Coronary artery (tissue), 2 donors: ENCODE results near the gene TAOK1.

ENCODE experiments used
- DNase-seq: peaks from one replicate; pipeline ENCODE4 v3.0.0-alpha.2; 2017; ENCODE audit warnings: low spot score
- H3K27ac ChIP-seq, 2 donors: fragments of 200-600 bp; sonication (generic); one replicate each; pipeline ENCODE4 v1.5.1; 2016 to 2019
- H3K4me3 ChIP-seq: fragments of 200-600 bp; sonication (generic); 2 replicates; pipeline ENCODE4 v1.5.1; 2016; ENCODE audit warnings: mild to moderate bottlenecking, moderate library complexity
- TF ChIP-seq, protein P1 (sequence below): fragments of 200-600 bp; sonication (generic); IDR thresholded peaks from one replicate; pipeline ENCODE4 v1.5.1; 2019; ENCODE audit warnings: antibody characterized with exemption

The TAOK1 gene

DNA sequence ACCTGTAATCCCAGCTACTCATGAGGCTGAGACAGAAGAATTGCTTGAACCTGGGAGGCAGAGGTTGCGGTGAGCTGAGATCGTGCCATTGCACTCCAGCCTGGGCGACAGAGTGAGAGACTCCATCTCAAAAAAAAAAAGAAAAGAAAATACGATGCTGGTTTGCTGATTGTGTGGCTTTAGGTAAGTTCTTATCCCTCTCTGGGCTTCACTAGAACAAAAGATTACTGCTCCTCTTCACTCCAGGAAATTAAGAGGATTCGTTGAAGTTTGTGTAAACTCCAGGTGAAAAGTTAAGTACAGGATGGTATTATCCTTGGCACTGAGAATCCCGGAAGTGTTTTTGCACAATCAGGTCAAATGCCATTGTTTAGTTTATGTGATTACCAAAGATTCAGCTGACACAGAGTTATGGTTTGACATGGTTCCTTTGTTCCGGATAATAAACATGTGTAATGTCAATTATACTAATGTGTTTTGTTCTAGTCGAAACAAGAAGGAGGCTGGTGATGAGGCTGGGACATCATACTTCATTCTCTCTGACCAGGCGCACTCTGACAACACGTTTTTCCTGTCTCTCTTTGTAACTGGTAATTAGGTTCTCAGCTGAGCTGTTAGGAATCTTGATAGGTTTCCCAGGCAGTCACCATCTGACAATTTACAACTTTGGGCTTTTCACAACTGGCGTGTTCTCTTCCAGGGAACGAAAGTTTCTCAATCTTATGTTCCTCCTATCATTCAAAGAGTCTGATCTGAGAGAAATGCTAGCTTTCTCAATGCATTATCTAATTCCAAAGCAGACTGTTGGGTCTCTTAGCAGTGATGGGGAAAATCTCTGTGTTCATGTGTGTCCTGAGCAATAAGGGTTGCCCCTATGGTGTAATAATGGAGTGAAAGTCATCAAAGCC is 10.8 kb upstream of the TAOK1 start:
- no peak overlapping the region for H3K27ac ChIP-seq
- no peak for DNase-seq
- TF ChIP-seq, protein P1, sequence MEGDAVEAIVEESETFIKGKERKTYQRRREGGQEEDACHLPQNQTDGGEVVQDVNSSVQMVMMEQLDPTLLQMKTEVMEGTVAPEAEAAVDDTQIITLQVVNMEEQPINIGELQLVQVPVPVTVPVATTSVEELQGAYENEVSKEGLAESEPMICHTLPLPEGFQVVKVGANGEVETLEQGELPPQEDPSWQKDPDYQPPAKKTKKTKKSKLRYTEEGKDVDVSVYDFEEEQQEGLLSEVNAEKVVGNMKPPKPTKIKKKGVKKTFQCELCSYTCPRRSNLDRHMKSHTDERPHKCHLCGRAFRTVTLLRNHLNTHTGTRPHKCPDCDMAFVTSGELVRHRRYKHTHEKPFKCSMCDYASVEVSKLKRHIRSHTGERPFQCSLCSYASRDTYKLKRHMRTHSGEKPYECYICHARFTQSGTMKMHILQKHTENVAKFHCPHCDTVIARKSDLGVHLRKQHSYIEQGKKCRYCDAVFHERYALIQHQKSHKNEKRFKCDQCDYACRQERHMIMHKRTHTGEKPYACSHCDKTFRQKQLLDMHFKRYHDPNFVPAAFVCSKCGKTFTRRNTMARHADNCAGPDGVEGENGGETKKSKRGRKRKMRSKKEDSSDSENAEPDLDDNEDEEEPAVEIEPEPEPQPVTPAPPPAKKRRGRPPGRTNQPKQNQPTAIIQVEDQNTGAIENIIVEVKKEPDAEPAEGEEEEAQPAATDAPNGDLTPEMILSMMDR = no peak
- H3K4me3 ChIP-seq = no peak overlapping the region

DNA sequence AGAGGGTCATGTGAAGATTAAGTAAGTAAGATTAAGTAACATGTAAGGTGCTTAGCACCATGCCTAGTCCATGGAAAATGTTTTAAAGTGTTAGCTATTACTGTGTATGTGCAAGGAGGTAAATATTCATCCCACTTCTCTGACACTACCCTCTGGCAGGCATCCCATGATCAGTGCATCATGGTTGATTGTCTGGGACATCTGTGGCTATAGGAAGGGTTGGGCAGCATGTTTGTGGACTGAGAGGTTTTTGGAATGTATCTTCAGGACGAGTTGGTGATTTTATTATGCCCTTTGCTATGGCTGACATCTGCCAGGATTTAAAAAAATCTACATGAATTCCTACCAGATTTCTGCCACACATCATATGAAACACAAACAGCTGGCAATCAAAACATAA is 6.5 kb upstream of the TAOK1 start:
- H3K4me3 ChIP-seq = no peak overlapping the region
- DNase-seq = no peak
- no peak overlapping the region for H3K27ac ChIP-seq
- TF ChIP-seq, protein P1 = no peak

- TF ChIP-seq, protein P1 = no peak
- DNase-seq = no peak
- no peak overlapping the region for H3K4me3 ChIP-seq
- no peak overlapping the region for H3K27ac ChIP-seq
These were observed 5.3 kb upstream of the TAOK1 start for GRCh38 chr17:29384901-29385300.

- TF ChIP-seq, protein P1 = no peak
- Histone ChIP-seq H3K4me3 (no peak overlapping the region), H3K27ac (no peak overlapping the region)
- no peak for DNase-seq
These were observed 3.4 kb upstream of the TAOK1 start for GRCh38 chr17:29386760-29387159.

GRCh38 chr17:29388937-29389336 is 1.2 kb upstream of the TAOK1 start:
- no peak for DNase-seq
- Histone ChIP-seq H3K4me3 (no peak overlapping the region), H3K27ac (no peak overlapping the region)
- TF ChIP-seq, protein P1 = no peak

- Histone ChIP-seq H3K4me3 (peak overlapping the region; percentile 99), H3K27ac (peak overlapping the region; percentile 98 to 99)
- TF ChIP-seq, protein P1 = no peak
- DNase-seq = no peak
These were observed 878 bp downstream of the TAOK1 start for GRCh38 chr17:29390851-29391631.
